Thyroid gland (tissue), 4 donors: Measurements from ENCODE around the gene COX10. TPM values are rescaled to one million over a fixed set of nuclear protein-coding genes. Genes with fewer than 3 reads are reported as not detected.

Source experiments
- DNase-seq, 2 donors: peaks; one replicate each; pipeline ENCODE4 v3.0.0-alpha.2; 2019
- H3K27ac ChIP-seq, 3 donors: fragments of 200-600 bp; sonication (generic); 1 replicate in 2 of 3; 2 replicates in 1 of 3; pipeline ENCODE4 v1.5.1; 2016 to 2019; ENCODE audit warnings: mild to moderate bottlenecking in 1 of 3, moderate library complexity in 1 of 3
- H3K27me3 ChIP-seq: fragments of 200-600 bp; sonication (generic); one replicate; pipeline ENCODE4 v1.5.1; 2019
- H3K36me3 ChIP-seq, 2 donors: fragments of 200-600 bp; sonication (generic); one replicate each; pipeline ENCODE4 v1.5.1; 2016 to 2019
- H3K4me1 ChIP-seq, 2 donors: fragments of 200-600 bp; sonication (generic); one replicate each; pipeline ENCODE4 v1.5.1; 2017 to 2019
- H3K4me3 ChIP-seq, 3 donors: fragments of 200-600 bp; sonication (generic); replicated peaks in 1 of 3; 1 replicate in 2 of 3; 2 replicates in 1 of 3; pipeline ENCODE4 v1.5.1; 2016; ENCODE audit warnings: mild to moderate bottlenecking in 1 of 3
- H3K9me3 ChIP-seq: fragments of 200-600 bp; sonication (generic); one replicate; pipeline ENCODE4 v1.5.1; 2017
- POLR2A ChIP-seq, 2 donors: fragments of 450-650 bp; IDR thresholded peaks; one replicate each; pipeline ENCODE4 v1.6.1; 2017; ENCODE audit warnings: antibody characterized with exemption in 2 of 2, mild to moderate bottlenecking in 2 of 2, moderate library complexity in 1 of 2
- WGBS, 2 donors: methylation state at CpG; one replicate each; pipeline ENCODE4 v1.1.5; 2017; 5-methylcytosine and 5-hydroxymethylcytosine counted together
- intact Hi-C: fragments of 100-400 bp; cut with DNase I; formaldehyde crosslinking; loops from one replicate; pipeline ENCODE4 v1.15.1; 2023
- total RNA-seq, 4 donors: library from RNA; depleted of rRNA; stranded (reverse); fragments of >200 nt; gene quantifications; one replicate each; pipeline ENCODE4 v1.2.3, GENCODE V29; 2016
- TF ChIP-seq, protein P1 (sequence below), 6 experiments: fragments of 200-600 bp in 3 of 6; fragments of 450-650 bp in 3 of 6; sonication (generic) in 3 of 6; IDR thresholded peaks; one replicate each; pipeline ENCODE4 v1.5.1; 2016 to 2019; ENCODE audit warnings: antibody characterized with exemption in 6 of 6, mild to moderate bottlenecking in 2 of 6, inconsistent platforms in 1 of 6, moderate library complexity in 1 of 6

The COX10 gene
- total RNA-seq, 4 donors from 2014 or later = 33.1 to 43.5 (median 34.5) TPM

DNA sequence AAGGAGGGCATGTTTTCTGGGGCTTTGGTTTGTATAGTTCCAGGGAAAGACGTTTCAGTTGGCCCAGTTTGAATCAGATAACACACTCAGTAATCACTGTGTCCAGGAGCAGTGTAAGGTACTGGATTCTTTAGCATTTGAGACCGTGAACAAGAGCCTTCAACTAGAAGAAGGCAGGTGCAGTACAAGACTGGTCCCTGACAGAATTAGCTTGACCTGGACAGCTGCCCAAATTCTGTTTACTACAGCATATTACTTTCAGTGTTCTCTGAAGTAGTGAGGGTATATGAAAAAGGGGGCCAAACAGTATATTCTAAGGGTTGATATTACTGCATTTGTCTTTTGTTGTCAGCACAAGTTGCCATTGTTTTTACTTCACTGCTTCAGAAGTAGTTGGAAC, 81.3 kb downstream of the COX10 start:
- TF ChIP-seq, protein P1, sequence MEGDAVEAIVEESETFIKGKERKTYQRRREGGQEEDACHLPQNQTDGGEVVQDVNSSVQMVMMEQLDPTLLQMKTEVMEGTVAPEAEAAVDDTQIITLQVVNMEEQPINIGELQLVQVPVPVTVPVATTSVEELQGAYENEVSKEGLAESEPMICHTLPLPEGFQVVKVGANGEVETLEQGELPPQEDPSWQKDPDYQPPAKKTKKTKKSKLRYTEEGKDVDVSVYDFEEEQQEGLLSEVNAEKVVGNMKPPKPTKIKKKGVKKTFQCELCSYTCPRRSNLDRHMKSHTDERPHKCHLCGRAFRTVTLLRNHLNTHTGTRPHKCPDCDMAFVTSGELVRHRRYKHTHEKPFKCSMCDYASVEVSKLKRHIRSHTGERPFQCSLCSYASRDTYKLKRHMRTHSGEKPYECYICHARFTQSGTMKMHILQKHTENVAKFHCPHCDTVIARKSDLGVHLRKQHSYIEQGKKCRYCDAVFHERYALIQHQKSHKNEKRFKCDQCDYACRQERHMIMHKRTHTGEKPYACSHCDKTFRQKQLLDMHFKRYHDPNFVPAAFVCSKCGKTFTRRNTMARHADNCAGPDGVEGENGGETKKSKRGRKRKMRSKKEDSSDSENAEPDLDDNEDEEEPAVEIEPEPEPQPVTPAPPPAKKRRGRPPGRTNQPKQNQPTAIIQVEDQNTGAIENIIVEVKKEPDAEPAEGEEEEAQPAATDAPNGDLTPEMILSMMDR (IDR thresholded peaks at IDR 0.05) = no peak
- no peak for TF ChIP-seq POLR2A (IDR thresholded peaks at IDR 0.05)
- Histone ChIP-seq H3K9me3 (no peaks in the 10 kb centered on the region), H3K4me1 (no peaks in the 10 kb centered on the region), H3K27me3 (no peaks in the 10 kb centered on the region), H3K4me3 (no peak overlapping the region), H3K27ac (no peak overlapping the region), H3K36me3 (no peaks in the 10 kb centered on the region)
- peak in 1 of 2 donors; percentile 2 for DNase-seq
- WGBS, 2 donors = 31 to 39% methylated on average over 2 of the region's 2 CpGs
- intact Hi-C loops = no loop called here

DNA sequence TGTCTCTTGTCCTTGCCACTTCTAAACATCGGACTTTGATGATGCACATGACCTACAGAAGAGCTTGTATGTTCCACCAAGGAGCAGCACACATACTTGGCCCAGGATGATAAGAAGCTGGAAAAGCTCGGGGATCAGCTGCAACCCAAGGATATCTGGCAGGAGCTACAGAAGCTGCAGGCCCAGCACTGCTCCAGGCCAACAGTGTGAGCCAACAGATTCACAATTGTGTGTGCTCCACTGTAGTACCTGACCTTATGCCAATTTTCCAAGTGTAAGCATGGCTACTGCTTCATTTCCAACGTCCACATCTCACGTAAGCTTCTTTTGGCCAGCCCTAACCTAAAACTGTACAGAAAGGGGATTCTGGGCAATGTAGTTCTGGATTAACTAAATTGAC, 83.4 kb downstream of the COX10 start:
- Histone ChIP-seq H3K27me3 (no peaks in the 10 kb centered on the region), H3K9me3 (no peaks in the 10 kb centered on the region), H3K36me3 (no peaks in the 10 kb centered on the region), H3K4me1 (no peaks in the 10 kb centered on the region), H3K27ac (no peak overlapping the region), H3K4me3 (no peak overlapping the region)
- intact Hi-C loops = no loop called here
- no peak for TF ChIP-seq POLR2A (IDR thresholded peaks at IDR 0.05)
- TF ChIP-seq, protein P1 (IDR thresholded peaks at IDR 0.05) = no peak
- no peak for DNase-seq
- WGBS, 2 donors = 58 to 75% methylated on average over 4 of the region's 4 CpGs

DNA sequence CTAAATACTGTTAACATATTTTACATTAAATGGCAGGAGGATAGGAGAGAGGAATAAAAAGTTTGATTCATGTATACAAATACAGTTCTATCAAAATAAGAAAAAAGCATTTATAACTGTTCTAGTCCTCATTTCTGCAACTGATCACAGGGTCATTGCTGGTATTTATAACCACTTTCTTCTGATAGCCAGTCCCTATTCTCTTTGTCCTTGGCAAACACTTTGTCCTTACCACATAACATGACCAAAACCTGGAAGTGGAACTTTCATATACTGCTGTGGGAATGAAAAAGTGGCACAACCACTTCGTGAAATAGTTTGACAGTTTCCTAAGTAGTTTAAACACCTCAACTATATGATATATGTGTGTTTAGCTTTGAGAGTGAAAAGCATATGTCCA, 84.1 kb downstream of the COX10 start:
- Histone ChIP-seq H3K4me3 (no peak overlapping the region), H3K27me3 (no peaks in the 10 kb centered on the region), H3K9me3 (no peaks in the 10 kb centered on the region), H3K4me1 (no peaks in the 10 kb centered on the region), H3K27ac (no peak overlapping the region), H3K36me3 (no peaks in the 10 kb centered on the region)
- WGBS, 2 donors = 78 to 88% methylated on average over 1 of the region's 1 CpG
- intact Hi-C loops = no loop called here
- TF ChIP-seq, protein P1 (IDR thresholded peaks at IDR 0.05) = no peak
- no peak for TF ChIP-seq POLR2A (IDR thresholded peaks at IDR 0.05)
- no peak for DNase-seq

- intact Hi-C loops = no loop called here
- no peak for DNase-seq
- Histone ChIP-seq H3K4me3 (no peak overlapping the region), H3K27ac (no peak overlapping the region), H3K36me3 (no peaks in the 10 kb centered on the region), H3K4me1 (no peaks in the 10 kb centered on the region), H3K9me3 (no peaks in the 10 kb centered on the region), H3K27me3 (no peaks in the 10 kb centered on the region)
- 47 to 84% methylated on average over 4 of the region's 4 CpGs for WGBS, 2 donors
- TF ChIP-seq POLR2A (IDR thresholded peaks at IDR 0.05) = no peak
- TF ChIP-seq, protein P1 (IDR thresholded peaks at IDR 0.05) = no peak
These were observed 87.4 kb downstream of the COX10 start for GRCh38 chr17:14156689-14157088.

DNA sequence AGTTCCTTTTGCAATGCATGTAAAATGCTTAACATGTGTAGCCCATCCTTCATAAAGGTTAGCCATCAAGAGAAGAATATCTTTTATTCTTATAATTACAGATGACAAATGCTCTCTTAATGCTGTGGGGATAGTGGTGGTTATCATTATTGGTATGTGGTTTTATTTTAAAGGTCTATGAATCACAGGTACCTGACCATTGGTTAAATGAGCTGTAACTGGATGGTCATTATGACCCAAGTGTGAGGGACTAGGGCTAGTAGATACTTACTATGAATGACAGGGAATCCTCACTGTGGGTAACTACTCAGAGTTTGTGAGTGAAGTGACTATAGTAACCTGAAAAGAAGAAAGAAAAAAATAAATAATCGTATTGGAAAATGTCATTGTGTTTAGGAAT, 88.5 kb downstream of the COX10 start:
- intact Hi-C loops = no loop called here
- H3K9me3 ChIP-seq = no peaks in the 10 kb centered on the region
- 93 to 97% methylated on average over 1 of the region's 1 CpG for WGBS, 2 donors
- H3K4me1 ChIP-seq = no peaks in the 10 kb centered on the region
- H3K36me3 ChIP-seq = no peaks in the 10 kb centered on the region
- no peak overlapping the region for H3K27ac ChIP-seq
- no peak overlapping the region for H3K4me3 ChIP-seq
- no peaks in the 10 kb centered on the region for H3K27me3 ChIP-seq
- no peak for DNase-seq
- TF ChIP-seq POLR2A (IDR thresholded peaks at IDR 0.05) = no peak
- TF ChIP-seq, protein P1 (IDR thresholded peaks at IDR 0.05) = no peak
